Type B pancreatic cell (in vitro differentiated cells): ENCODE results near the gene TOP2A. TPM values are rescaled to one million over a fixed set of nuclear protein-coding genes. Genes with fewer than 3 reads are reported as not detected.

Experiments
- DNase-seq: peaks from one replicate; pipeline ENCODE4 v3.0.0; 2021; ENCODE audit warnings: mixed read lengths; ENCODE audit not compliant: unreplicated experiment; ENCODE audit errors: extremely low spot score
- H3K27ac Mint-ChIP-seq: 2 replicates; pipeline ENCODE4 v1.8.0; 2021; ENCODE audit warnings: mild to moderate bottlenecking, mixed read lengths
- H3K27me3 Mint-ChIP-seq: 2 replicates; pipeline ENCODE4 v1.8.0; 2021; ENCODE audit warnings: mixed read lengths
- H3K36me3 Mint-ChIP-seq: 2 replicates; pipeline ENCODE4 v1.8.0; 2021; ENCODE audit warnings: mixed read lengths
- H3K4me1 Mint-ChIP-seq: one replicate; pipeline ENCODE4 v1.8.0; 2021; ENCODE audit warnings: mixed read lengths; ENCODE audit not compliant: unreplicated experiment
- H3K4me3 Mint-ChIP-seq: 2 replicates; pipeline ENCODE4 v1.8.0; 2021; ENCODE audit warnings: mild to moderate bottlenecking, mixed read lengths
- H3K9me3 Mint-ChIP-seq: 2 replicates; pipeline ENCODE4 v1.8.0; 2021; ENCODE audit warnings: mixed read lengths
- CTCF ChIP-seq: fragments of 200-600 bp; sonication (generic); conservative IDR thresholded peaks from 2 replicates; pipeline ENCODE4 v1.5.0; 2021; ENCODE audit warnings: antibody characterized with exemption, mild to moderate bottlenecking
- total RNA-seq: library from RNA; stranded (reverse); gene quantifications from 2 replicates; pipeline ENCODE4 v1.2.1, GENCODE V29; 2021; ENCODE audit warnings: low replicate concordance

TOP2A gene
- total RNA-seq, 1 donor from 2014 or later = 248 TPM

GRCh38 chr17:40450175-40450574, 32.5 kb upstream of the TOP2A start:
- DNase-seq = no peak
- no peaks in the 10 kb centered on the region for H3K9me3 Mint-ChIP-seq
- peak; percentile 63 for TF ChIP-seq CTCF
- H3K27me3 Mint-ChIP-seq = peaks cover 2% of the 10 kb centered on the region
- H3K36me3 Mint-ChIP-seq = peaks cover 15% of the 10 kb centered on the region
- no peak overlapping the region for H3K27ac Mint-ChIP-seq
- no peak overlapping the region for H3K4me3 Mint-ChIP-seq
- peaks cover 31% of the 10 kb centered on the region for H3K4me1 Mint-ChIP-seq

GRCh38 chr17:40448639-40449261, 31.1 kb upstream of the TOP2A start:
- Mint-ChIP-seq H3K4me3 (peak overlapping the region; percentile 31), H3K4me1 (peaks cover 44% of the 10 kb centered on the region), H3K9me3 (no peaks in the 10 kb centered on the region), H3K27ac (peak overlapping the region; percentile 80), H3K36me3 (peaks cover 10% of the 10 kb centered on the region), H3K27me3 (peaks cover 16% of the 10 kb centered on the region)
- no peak for DNase-seq
- no peak for TF ChIP-seq CTCF

- peaks cover 16% of the 10 kb centered on the region for H3K27me3 Mint-ChIP-seq
- peaks cover 44% of the 10 kb centered on the region for H3K4me1 Mint-ChIP-seq
- H3K27ac Mint-ChIP-seq = peak overlapping the region; percentile 80
- peaks cover 8% of the 10 kb centered on the region for H3K36me3 Mint-ChIP-seq
- no peaks in the 10 kb centered on the region for H3K9me3 Mint-ChIP-seq
- no peak for DNase-seq
- TF ChIP-seq CTCF = no peak
- H3K4me3 Mint-ChIP-seq = no peak overlapping the region
Observed at GRCh38 chr17:40448213-40448638, 30.5 kb upstream of the TOP2A start.

DNA sequence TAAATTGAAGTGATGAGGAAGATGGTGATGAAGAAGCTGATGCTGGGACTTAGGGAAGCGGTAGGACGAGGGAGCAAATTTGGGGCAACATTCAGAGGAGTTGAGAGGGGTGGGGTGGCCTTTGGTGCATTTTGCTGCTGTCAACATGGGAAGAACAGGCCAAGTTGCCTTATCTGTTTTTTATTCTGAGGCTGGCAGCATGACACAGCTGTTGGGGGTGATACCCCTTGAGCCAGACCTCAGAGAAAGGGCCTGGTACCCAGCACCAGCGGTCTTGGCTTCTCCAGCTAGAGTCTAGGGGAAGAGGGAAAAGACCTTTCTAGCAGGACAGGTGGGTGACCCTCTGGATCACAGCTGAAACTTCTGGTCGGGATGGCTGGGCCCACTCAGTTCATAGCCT, 30.1 kb upstream of the TOP2A start:
- peaks cover 44% of the 10 kb centered on the region for H3K4me1 Mint-ChIP-seq
- H3K9me3 Mint-ChIP-seq = no peaks in the 10 kb centered on the region
- peaks cover 16% of the 10 kb centered on the region for H3K27me3 Mint-ChIP-seq
- DNase-seq = no peak
- H3K36me3 Mint-ChIP-seq = peaks cover 4% of the 10 kb centered on the region
- H3K4me3 Mint-ChIP-seq = no peak overlapping the region
- no peak overlapping the region for H3K27ac Mint-ChIP-seq
- no peak for TF ChIP-seq CTCF

DNA sequence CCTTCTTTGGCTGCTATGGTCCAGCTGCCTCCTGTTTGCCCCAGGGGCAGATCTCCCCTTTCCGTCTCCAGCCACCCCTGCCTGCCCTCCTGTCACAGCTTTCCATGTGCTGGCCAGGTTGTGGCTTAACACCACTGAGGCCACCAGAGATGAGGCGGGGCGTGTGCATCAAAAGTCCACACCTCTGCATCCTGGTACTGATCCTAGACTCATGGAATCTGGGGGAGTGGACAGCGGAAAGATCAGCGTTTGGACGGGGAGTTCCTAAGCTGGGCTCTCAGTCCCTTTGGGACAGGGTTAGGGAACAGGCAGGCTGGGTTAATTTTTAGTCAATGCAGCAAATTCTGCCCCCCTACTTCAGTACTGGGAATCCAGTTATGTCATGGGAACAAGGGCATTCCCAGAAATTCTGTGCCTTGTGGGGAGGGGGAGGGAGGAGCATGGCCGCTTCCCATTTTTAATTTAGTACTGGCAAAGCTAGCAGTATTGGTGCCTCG, 29.5 kb upstream of the TOP2A start:
- Mint-ChIP-seq H3K4me3 (no peak overlapping the region), H3K27me3 (peaks cover 16% of the 10 kb centered on the region), H3K27ac (no peak overlapping the region), H3K4me1 (peaks cover 41% of the 10 kb centered on the region), H3K9me3 (no peaks in the 10 kb centered on the region), H3K36me3 (peaks cover 4% of the 10 kb centered on the region)
- DNase-seq = no peak
- TF ChIP-seq CTCF = no peak
